Measurements from ENCODE around the gene MYEF2.

GRCh38 chr15:48121849-48122248 is 56.2 kb downstream of the MYEF2 start:
- TF ChIP-seq POLR2AphosphoS5 (IDR thresholded peaks at IDR 0.05; ENCODE audit: low read depth, low read length) (no peak), POLR2A (IDR thresholded peaks at IDR 0.05; ENCODE audit: low read depth, low read length) (no peak)
